ENCODE results near the gene CASP8. TPM values are rescaled to one million over a fixed set of nuclear protein-coding genes. Genes with fewer than 3 reads are reported as not detected.
A peak's percentile ranks its signal among the peaks of the same experiment; 100 is the strongest.

The CASP8 gene
- total RNA-seq, 1 donor from 2014 or later: 14.4 TPM

- H3K4me3 ChIP-seq (ENCODE audit: insufficient read depth, low read depth, low read length): no peak overlapping the region
- no peaks in the 10 kb centered on the region for H3K36me3 ChIP-seq (ENCODE audit: insufficient read depth, low read length)
- Mint-ChIP-seq H3K4me1 (ENCODE audit: low read depth, unreplicated experiment) (peaks cover 5% of the 10 kb centered on the region), H3K27me3 (ENCODE audit: low read depth, unreplicated experiment) (no peaks in the 10 kb centered on the region), H3K27ac (ENCODE audit: unreplicated experiment) (no peak overlapping the region), H3K9me3 (ENCODE audit: unreplicated experiment) (no peaks in the 10 kb centered on the region), H3K36me3 (ENCODE audit: low read depth, unreplicated experiment) (no peaks in the 10 kb centered on the region), H3K4me3 (ENCODE audit: unreplicated experiment) (no peak overlapping the region)
- H3K4me2 ChIP-seq (ENCODE audit: low read length): no peak overlapping the region
- H3K9me3 ChIP-seq (ENCODE audit: insufficient read depth, low read depth, low read length): no peaks in the 10 kb centered on the region
- TF ChIP-seq, protein P1, sequence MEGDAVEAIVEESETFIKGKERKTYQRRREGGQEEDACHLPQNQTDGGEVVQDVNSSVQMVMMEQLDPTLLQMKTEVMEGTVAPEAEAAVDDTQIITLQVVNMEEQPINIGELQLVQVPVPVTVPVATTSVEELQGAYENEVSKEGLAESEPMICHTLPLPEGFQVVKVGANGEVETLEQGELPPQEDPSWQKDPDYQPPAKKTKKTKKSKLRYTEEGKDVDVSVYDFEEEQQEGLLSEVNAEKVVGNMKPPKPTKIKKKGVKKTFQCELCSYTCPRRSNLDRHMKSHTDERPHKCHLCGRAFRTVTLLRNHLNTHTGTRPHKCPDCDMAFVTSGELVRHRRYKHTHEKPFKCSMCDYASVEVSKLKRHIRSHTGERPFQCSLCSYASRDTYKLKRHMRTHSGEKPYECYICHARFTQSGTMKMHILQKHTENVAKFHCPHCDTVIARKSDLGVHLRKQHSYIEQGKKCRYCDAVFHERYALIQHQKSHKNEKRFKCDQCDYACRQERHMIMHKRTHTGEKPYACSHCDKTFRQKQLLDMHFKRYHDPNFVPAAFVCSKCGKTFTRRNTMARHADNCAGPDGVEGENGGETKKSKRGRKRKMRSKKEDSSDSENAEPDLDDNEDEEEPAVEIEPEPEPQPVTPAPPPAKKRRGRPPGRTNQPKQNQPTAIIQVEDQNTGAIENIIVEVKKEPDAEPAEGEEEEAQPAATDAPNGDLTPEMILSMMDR (IDR thresholded peaks at IDR 0.05; ENCODE audit: insufficient read depth, low read depth, low read length): no peak
- no peak for TF ChIP-seq EZH2 (IDR thresholded peaks at IDR 0.05; ENCODE audit: insufficient read depth, low read length)
- no peaks in the 10 kb centered on the region for H3K79me2 ChIP-seq (ENCODE audit: insufficient read depth, low read length)
- no peaks in the 10 kb centered on the region for H3K4me1 ChIP-seq (ENCODE audit: insufficient read depth, low read length)
- H3K27ac ChIP-seq (ENCODE audit: low read depth, low read length): no peak overlapping the region
- H4K20me1 ChIP-seq (ENCODE audit: insufficient read depth, low read length): no peaks in the 10 kb centered on the region
- peak overlapping the region; percentile 54 for H2AFZ ChIP-seq (ENCODE audit: low read depth, low read length)
- peak; percentile 6 for DNase-seq (ENCODE audit: low read depth)
- no peak overlapping the region for H3K9ac ChIP-seq (ENCODE audit: low read length)
- no peak for FAIRE-seq
- H3K27me3 ChIP-seq (ENCODE audit: insufficient read depth, low read length): no peaks in the 10 kb centered on the region
Measured at GRCh38 chr2:201233192-201233811, 27.0 kb upstream of the CASP8 start.

- Histone ChIP-seq H3K4me3 (ENCODE audit: insufficient read depth, low read depth, low read length) (no peak overlapping the region), H3K36me3 (ENCODE audit: insufficient read depth, low read length) (no peaks in the 10 kb centered on the region), H3K27me3 (ENCODE audit: insufficient read depth, low read length) (no peaks in the 10 kb centered on the region), H3K79me2 (ENCODE audit: insufficient read depth, low read length) (no peaks in the 10 kb centered on the region), H2AFZ (ENCODE audit: low read depth, low read length) (no peak overlapping the region), H3K4me1 (ENCODE audit: insufficient read depth, low read length) (no peaks in the 10 kb centered on the region), H3K9me3 (ENCODE audit: insufficient read depth, low read depth, low read length) (no peaks in the 10 kb centered on the region), H3K4me2 (ENCODE audit: low read length) (no peak overlapping the region), H3K27ac (ENCODE audit: low read depth, low read length) (no peak overlapping the region), H3K9ac (ENCODE audit: low read length) (no peak overlapping the region), H4K20me1 (ENCODE audit: insufficient read depth, low read length) (no peaks in the 10 kb centered on the region)
- H3K27me3 Mint-ChIP-seq (ENCODE audit: low read depth, unreplicated experiment): no peaks in the 10 kb centered on the region
- no peaks in the 10 kb centered on the region for H3K9me3 Mint-ChIP-seq (ENCODE audit: unreplicated experiment)
- no peak overlapping the region for H3K27ac Mint-ChIP-seq (ENCODE audit: unreplicated experiment)
- TF ChIP-seq EZH2 (IDR thresholded peaks at IDR 0.05; ENCODE audit: insufficient read depth, low read length): no peak
- TF ChIP-seq, protein P1 (IDR thresholded peaks at IDR 0.05; ENCODE audit: insufficient read depth, low read depth, low read length): no peak
- DNase-seq (ENCODE audit: low read depth) (no peak), FAIRE-seq (no peak)
- H3K36me3 Mint-ChIP-seq (ENCODE audit: low read depth, unreplicated experiment): no peaks in the 10 kb centered on the region
- H3K4me1 Mint-ChIP-seq (ENCODE audit: low read depth, unreplicated experiment): peaks cover 5% of the 10 kb centered on the region
- no peak overlapping the region for H3K4me3 Mint-ChIP-seq (ENCODE audit: unreplicated experiment)
Measured at GRCh38 chr2:201233812-201234662, 26.3 kb upstream of the CASP8 start.

Data from astrocyte (in vitro differentiated cells and primary cell).